Activated CD8-positive, alpha-beta memory T cell treated with anti-CD3 and anti-CD28 coated beads for 36 hours (primary cell): ENCODE results near the gene OR2T8. TPM values are rescaled to one million over a fixed set of nuclear protein-coding genes. Genes with fewer than 3 reads are reported as not detected.
"Not testable (repeated sequence)": the region's sequence is repeated elsewhere in the genome, so short reads cannot be mapped to it uniquely, and the experiment has no call there.

Experiments used
- CTCF ChIA-PET: fragments of 350-600 bp; sonication (Branson Sonifier 250); formaldehyde crosslinking; loops from one replicate; lab custom pipeline; 2021; ENCODE audit warnings: antibody characterized with exemption; lab: Charles Lee
- POLR2A ChIA-PET: fragments of 350-600 bp; sonication (Branson Sonifier 250); formaldehyde crosslinking; loops from one replicate; lab custom pipeline; 2021; ENCODE audit warnings: antibody characterized with exemption; lab: Charles Lee
- total RNA-seq, 2 experiments: library from RNA; stranded (reverse); gene quantifications; one replicate each; pipeline ENCODE4 v1.2.3, GENCODE V29; 2021

OR2T8 gene
- total RNA-seq = not detected

DNA sequence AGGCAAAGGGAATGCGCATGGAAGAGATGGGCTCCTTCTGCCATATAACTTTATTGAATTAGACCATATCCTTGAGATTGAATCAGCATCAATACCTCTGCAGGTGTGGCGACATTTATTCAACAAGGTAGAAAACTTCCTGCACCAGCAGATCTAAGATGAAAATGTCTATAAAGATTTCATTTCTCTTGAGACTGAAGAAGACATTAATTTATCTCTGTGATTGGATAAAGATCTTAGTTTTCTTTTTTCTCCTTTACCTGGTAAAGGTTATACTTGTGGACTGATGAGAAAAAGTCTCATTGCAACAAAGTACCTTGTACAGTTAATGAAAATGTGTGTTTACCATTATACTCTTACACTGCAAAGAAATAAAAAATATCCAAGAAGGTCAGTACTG lies at the start of gene OR2T8:
Gene OR2T8, plus strand, starts transcription at position 301 of the 400 bp plus-strand sequence. CDS start 766 bp downstream, outside the sequence.
- CTCF ChIA-PET = no interaction called here
- POLR2A ChIA-PET = no interaction called here

DNA sequence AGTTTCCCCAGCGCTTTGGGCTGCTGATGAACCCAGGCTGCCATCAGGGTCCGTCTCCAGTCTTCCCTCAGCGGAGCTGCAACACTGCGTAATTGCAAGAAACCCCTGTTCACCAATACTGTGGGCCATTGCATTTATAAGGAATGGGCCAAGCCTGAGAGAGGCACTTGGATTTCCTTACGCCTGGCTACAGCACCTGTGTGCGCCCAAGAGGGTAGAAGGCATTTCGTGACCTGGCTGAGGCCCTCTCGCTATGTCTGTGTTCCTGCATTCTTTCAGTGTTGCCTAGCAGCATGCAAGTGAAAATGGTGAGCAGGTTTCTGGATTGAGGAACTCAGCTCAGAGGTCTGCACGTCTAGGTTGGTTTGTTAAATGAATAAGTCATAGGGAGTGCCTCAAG lies 36.7 kb upstream of the OR2T8 start:
- POLR2A ChIA-PET = no interaction called here
- CTCF ChIA-PET = no interaction called here

DNA sequence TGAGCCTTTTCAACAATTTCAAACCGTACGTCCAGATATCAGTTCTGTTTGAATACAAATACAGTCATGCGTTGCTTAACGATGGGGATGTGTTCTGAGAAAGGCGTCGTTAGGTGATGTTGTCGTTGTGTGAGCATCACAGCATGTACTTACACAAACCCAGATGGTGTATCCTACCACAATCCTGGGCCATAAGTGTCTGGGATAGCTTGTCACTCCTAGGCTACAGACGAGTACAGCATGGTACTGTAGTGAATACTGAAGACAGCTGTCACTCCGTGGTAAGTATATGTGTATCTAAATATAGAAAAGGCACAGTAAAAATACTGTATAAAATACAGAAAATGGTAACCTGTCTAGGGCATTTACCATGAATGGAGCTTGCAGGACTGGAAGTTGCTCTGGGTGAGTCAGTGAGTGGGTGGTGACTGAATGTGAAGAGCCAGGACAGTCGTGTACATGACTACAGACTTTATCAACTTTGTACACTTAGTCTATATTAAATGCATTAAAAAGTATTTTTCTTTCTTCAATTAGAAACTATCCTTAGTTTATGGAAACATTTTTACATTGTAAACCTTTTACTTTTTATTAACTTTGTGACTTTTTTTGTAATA lies 35.1 kb upstream of the OR2T8 start:
- ChIA-PET POLR2A (no interaction called here), CTCF (no interaction called here)

GRCh38 chr1:247895163-247895637 lies 24.9 kb upstream of the OR2T8 start, which contains the start of gene OR2W3:
Gene OR2W3, plus strand, starts transcription at chr1:247895587. Its CDS starts 0 bp downstream, at chr1:247895587.
- ChIA-PET POLR2A (no interaction called here), CTCF (no interaction called here)

DNA sequence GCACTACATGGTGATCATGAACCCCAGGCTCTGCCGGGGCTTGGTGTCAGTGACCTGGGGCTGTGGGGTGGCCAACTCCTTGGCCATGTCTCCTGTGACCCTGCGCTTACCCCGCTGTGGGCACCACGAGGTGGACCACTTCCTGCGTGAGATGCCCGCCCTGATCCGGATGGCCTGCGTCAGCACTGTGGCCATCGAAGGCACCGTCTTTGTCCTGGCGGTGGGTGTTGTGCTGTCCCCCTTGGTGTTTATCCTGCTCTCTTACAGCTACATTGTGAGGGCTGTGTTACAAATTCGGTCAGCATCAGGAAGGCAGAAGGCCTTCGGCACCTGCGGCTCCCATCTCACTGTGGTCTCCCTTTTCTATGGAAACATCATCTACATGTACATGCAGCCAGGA lies 24.1 kb upstream of the OR2T8 start:
- ChIA-PET CTCF (no interaction called here), POLR2A (no interaction called here)

GRCh38 chr1:247904122-247904521 lies 15.9 kb upstream of the OR2T8 start:
- CTCF ChIA-PET = no interaction called here
- POLR2A ChIA-PET = no interaction called here

GRCh38 chr1:247905181-247905580 lies 14.9 kb upstream of the OR2T8 start:
- CTCF ChIA-PET = no interaction called here
- POLR2A ChIA-PET = no interaction called here

- CTCF ChIA-PET = no interaction called here
These were observed 14.0 kb upstream of the OR2T8 start for GRCh38 chr1:247905910-247906503.

GRCh38 chr1:247906504-247907047 lies 13.5 kb upstream of the OR2T8 start:
- ChIA-PET CTCF (no interaction called here), POLR2A (no interaction called here)

More at GRCh38 chr1:247905910-247906503, 14.0 kb upstream of the OR2T8 start:
- POLR2A ChIA-PET = no interaction called here

DNA sequence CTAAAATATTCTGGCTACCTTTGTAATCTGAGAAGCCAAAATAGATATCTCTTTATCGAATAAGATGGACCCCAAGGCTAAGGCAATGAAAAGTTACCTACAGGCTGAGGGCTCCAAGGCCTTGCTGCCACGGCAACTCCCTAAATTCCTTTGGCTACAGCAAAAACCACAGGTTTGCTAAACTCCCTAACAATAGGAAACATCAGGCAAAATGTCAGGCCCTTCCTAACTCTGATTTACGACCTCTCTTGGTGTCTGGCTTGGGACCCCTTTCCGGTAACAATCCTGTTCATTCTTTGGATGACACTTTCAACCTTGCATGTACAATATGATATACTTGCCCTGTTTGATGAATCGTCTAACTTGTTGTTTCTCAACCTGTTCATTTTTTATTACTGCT lies 11.3 kb upstream of the OR2T8 start:
- POLR2A ChIA-PET = no interaction called here
- CTCF ChIA-PET = no interaction called here

DNA sequence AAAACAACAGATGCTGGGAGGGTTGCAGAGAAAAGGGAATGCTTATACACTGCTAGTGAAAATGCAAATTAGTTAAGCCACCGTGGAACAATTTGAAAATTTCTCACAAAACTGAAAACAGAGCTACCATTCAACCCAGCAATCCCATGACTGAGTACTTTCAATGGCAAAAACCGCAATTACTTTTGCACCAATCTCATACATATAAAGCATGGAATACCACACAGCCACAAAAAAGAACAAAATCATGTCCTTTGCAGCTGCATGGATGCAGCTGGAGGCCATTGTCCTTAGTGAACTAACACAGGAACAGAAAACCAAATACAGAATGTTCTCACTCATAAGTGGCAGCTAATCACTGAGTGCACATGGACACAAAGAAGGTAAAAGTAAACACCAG lies 6.3 kb upstream of the OR2T8 start:
- ChIA-PET CTCF (no interaction called here), POLR2A (no interaction called here)

- CTCF ChIA-PET = no interaction called here
These were observed 5.0 kb upstream of the OR2T8 start for GRCh38 chr1:247914941-247915662.

GRCh38 chr1:247923941-247924340 lies 3.9 kb downstream of the OR2T8 start:
- ChIA-PET CTCF (no interaction called here), POLR2A (no interaction called here)

More at GRCh38 chr1:247914941-247915662, 5.0 kb upstream of the OR2T8 start:
- POLR2A ChIA-PET = no interaction called here

GRCh38 chr1:247924868-247925267 lies 4.8 kb downstream of the OR2T8 start, which contains the start of gene OR2AJ1:
Gene OR2AJ1, plus strand, starts transcription at chr1:247924889. Its CDS starts 8,880 bp downstream, at chr1:247933769.
- POLR2A ChIA-PET = no interaction called here
- CTCF ChIA-PET = no interaction called here

GRCh38 chr1:247933989-247934388 lies 13.9 kb downstream of the OR2T8 start:
- CTCF ChIA-PET = no interaction called here
- POLR2A ChIA-PET = no interaction called here

DNA sequence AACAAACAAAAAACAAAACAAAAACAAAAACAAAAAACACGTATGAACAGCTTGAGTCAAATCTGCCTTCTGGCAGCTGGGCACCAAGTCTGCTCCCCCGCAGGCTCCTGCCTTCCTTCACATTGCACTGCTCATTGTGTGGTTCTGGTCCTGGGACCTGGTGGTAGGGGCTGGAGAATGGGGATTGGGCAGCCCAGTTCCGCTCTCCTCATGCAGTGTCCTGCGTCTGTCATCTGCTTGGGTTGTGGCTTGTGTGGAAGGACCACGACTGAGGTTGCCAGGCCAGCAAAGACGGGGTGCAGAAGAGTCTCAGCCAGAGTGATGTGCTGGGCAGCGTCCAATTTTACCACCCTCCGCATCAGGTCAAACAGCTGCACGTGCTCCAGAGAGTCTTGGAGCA lies 15.7 kb downstream of the OR2T8 start:
- ChIA-PET POLR2A (no interaction called here), CTCF (no interaction called here)

DNA sequence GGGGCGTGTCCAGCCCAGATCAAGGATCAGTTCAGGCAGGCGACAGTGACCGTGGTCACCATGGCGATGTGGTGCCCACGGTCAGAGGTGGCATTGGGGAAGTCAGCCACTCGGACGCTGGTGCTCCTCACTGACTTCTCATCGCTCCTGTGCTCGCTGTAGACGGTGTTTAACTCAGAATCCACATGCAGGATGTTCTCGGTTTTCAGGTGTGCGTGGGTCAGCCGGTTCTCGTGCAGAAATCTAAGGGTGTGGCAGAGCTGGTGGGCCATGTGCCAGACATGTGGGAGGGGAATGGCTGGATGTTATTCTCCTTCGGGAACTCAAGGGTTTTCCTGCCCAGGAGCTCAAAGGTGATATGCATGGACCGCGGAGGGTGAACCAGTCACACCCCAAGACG lies 16.4 kb downstream of the OR2T8 start:
- POLR2A ChIA-PET = no interaction called here
- CTCF ChIA-PET = no interaction called here

- POLR2A ChIA-PET, CTCF ChIA-PET: not testable (repeated sequence)
These were observed 17.1 kb downstream of the OR2T8 start for GRCh38 chr1:247936965-247937734.

GRCh38 chr1:247942624-247943023 lies 22.6 kb downstream of the OR2T8 start:
- POLR2A ChIA-PET = no interaction called here
- CTCF ChIA-PET = no interaction called here

GRCh38 chr1:247948558-247948957 lies 28.5 kb downstream of the OR2T8 start, which contains the start of gene OR2L8:
Gene OR2L8, plus strand, starts transcription at chr1:247948858. Its CDS starts 0 bp downstream, at chr1:247948858.
- ChIA-PET CTCF (no interaction called here), POLR2A (no interaction called here)
